IMR-90 (cell line): ENCODE data around the gene GOLGA3. TPM values are rescaled to one million over a fixed set of nuclear protein-coding genes. Genes with fewer than 3 reads are reported as not detected.

Source experiments
- ATAC-seq: fragments of 200-7000 bp; cut with Tn5 transposase; 2 replicates; pipeline ENCODE4 v1.9.1; 2020; ENCODE audit warnings: low read depth, mild to moderate bottlenecking, moderate library complexity
- BruUV-seq: library from RNA; stranded (reverse); fragments of 400-500 nt; replicated peaks from 2 replicates; lab custom pipeline; 2021; lab: Mats Ljungman, UMichigan
- CTCF ChIA-PET: fragments of 300-600 bp; formaldehyde crosslinking; extraction: SDS; loops from one replicate; lab custom pipeline; 2021; ENCODE audit warnings: antibody characterized with exemption; lab: Yijun Ruan, JAX
- POLR2A ChIA-PET: fragments of 300-600 bp; sonication (Branson Sonifier 250); formaldehyde crosslinking; loops from one replicate; lab custom pipeline; 2022; ENCODE audit warnings: antibody characterized with exemption; ENCODE audit not compliant: unreplicated experiment; lab: Charles Lee
- DNase-seq: peaks from one replicate; pipeline ENCODE4 v3.0.0; 2013
- H2AFZ ChIP-seq: replicated peaks from 2 replicates; pipeline ENCODE3; 2013; ENCODE audit warnings: low read length, mild to moderate bottlenecking; ENCODE audit not compliant: poor library complexity
- H2AK5ac ChIP-seq: 2 replicates; pipeline ENCODE4 v1.6.1; 2013; ENCODE audit warnings: low read depth, low read length, inconsistent platforms
- H2AK9ac ChIP-seq: replicated peaks from 2 replicates; pipeline ENCODE3; 2013; ENCODE audit warnings: mild to moderate bottlenecking, low read depth, low read length, moderate library complexity; ENCODE audit not compliant: poor library complexity
- H2BK120ac ChIP-seq: 2 replicates; pipeline ENCODE4 v1.6.1; 2013; ENCODE audit warnings: low read depth, low read length, inconsistent platforms
- H2BK15ac ChIP-seq: 3 replicates; pipeline ENCODE4 v1.6.1; 2013; ENCODE audit warnings: low read depth, low read length, inconsistent platforms
- H2BK20ac ChIP-seq: 2 replicates; pipeline ENCODE4 v1.6.1; 2013; ENCODE audit warnings: low read depth, mild to moderate bottlenecking, inconsistent platforms, low read length, moderate library complexity
- H2BK5ac ChIP-seq: 2 replicates; pipeline ENCODE4 v1.6.1; 2013; ENCODE audit warnings: mild to moderate bottlenecking, low read depth, low read length, inconsistent platforms; ENCODE audit not compliant: poor library complexity, severe bottlenecking
- H3K14ac ChIP-seq: replicated peaks from 2 replicates; pipeline ENCODE4 v1.6.1; 2013; ENCODE audit warnings: low read depth, low read length, inconsistent platforms
- H3K18ac ChIP-seq: 2 replicates; pipeline ENCODE4 v1.6.1; 2013; ENCODE audit warnings: low read depth, low read length, control low read depth
- H3K23ac ChIP-seq: 2 replicates; pipeline ENCODE4 v1.6.1; 2013; ENCODE audit warnings: low read depth, low read length, inconsistent platforms
- H3K27ac ChIP-seq: 2 replicates; pipeline ENCODE4 v1.5.1; 2013; ENCODE audit warnings: mild to moderate bottlenecking, control low read depth, low read length; ENCODE audit not compliant: insufficient read depth
- H3K27me3 ChIP-seq: 2 replicates; pipeline ENCODE4 v1.6.1; 2013; ENCODE audit warnings: low read length; ENCODE audit not compliant: control insufficient read depth, insufficient read depth
- H3K36me3 ChIP-seq: 2 replicates; pipeline ENCODE4 v1.6.1; 2013; ENCODE audit warnings: low read length, mixed read lengths; ENCODE audit not compliant: control insufficient read depth, insufficient read depth
- H3K4ac ChIP-seq: 2 replicates; pipeline ENCODE4 v1.6.1; 2013; ENCODE audit warnings: low read depth, low read length, inconsistent platforms
- H3K4me1 ChIP-seq: 2 replicates; pipeline ENCODE4 v1.6.1; 2013; ENCODE audit warnings: low read length, mixed read lengths; ENCODE audit not compliant: control insufficient read depth, insufficient read depth
- H3K4me2 ChIP-seq: 2 replicates; pipeline ENCODE4 v1.6.1; 2013; ENCODE audit warnings: low read depth, mild to moderate bottlenecking, control low read depth, low read length, moderate library complexity
- H3K4me3 ChIP-seq: 2 replicates; pipeline ENCODE4 v1.5.1; 2013; ENCODE audit warnings: low read depth, mild to moderate bottlenecking, control low read depth, low read length, moderate library complexity; ENCODE audit not compliant: insufficient read depth
- H3K56ac ChIP-seq: 2 replicates; pipeline ENCODE4 v1.6.1; 2013; ENCODE audit warnings: low read length, inconsistent platforms; ENCODE audit not compliant: insufficient read depth; ENCODE audit errors: extremely low read depth
- H3K79me1 ChIP-seq, 2 experiments: 2 replicates each; pipeline ENCODE4 v1.6.1; 2013; ENCODE audit warnings: low read length in 2 of 2, inconsistent platforms in 1 of 2, low read depth in 1 of 2
- H3K9ac ChIP-seq: 2 replicates; pipeline ENCODE4 v1.6.1; 2013; ENCODE audit warnings: low read depth, low read length, control low read depth
- H3K9me1 ChIP-seq: 2 replicates; pipeline ENCODE4 v1.6.1; 2013; ENCODE audit warnings: low read length, inconsistent platforms; ENCODE audit not compliant: insufficient read depth
- H3K9me3 ChIP-seq: 2 replicates; pipeline ENCODE4 v1.6.1; 2013; ENCODE audit warnings: low read length; ENCODE audit not compliant: control insufficient read depth, insufficient read depth
- H4K20me1 ChIP-seq: 2 replicates; pipeline ENCODE4 v1.6.1; 2013; ENCODE audit warnings: low read length, inconsistent platforms; ENCODE audit not compliant: insufficient read depth
- H4K5ac ChIP-seq: 2 replicates; pipeline ENCODE4 v1.6.1; 2013; ENCODE audit warnings: mild to moderate bottlenecking, low read depth, low read length, control low read depth
- H4K8ac ChIP-seq, 2 experiments: 2 replicates each; pipeline ENCODE4 v1.6.1; 2013; ENCODE audit warnings: low read depth in 2 of 2, low read length in 2 of 2, control low read depth in 1 of 2, inconsistent platforms in 1 of 2
- H4K91ac ChIP-seq: 2 replicates; pipeline ENCODE4 v1.6.1; 2013; ENCODE audit warnings: low read depth, low read length, inconsistent platforms; ENCODE audit not compliant: insufficient read depth
- FOS ChIP-seq: fragments of 150-350 bp; IDR thresholded peaks from 2 replicates; pipeline ENCODE4 v1.6.1; 2016; ENCODE audit warnings: low read depth, low read length
- MAFK ChIP-seq: IDR thresholded peaks from 2 replicates; pipeline ENCODE4 v1.6.1; 2012; ENCODE audit warnings: low read depth, low read length, improper control_type of control experiment
- NFE2L2 ChIP-seq: fragments of 150-350 bp; IDR thresholded peaks from 2 replicates; pipeline ENCODE4 v1.6.1; 2016; ENCODE audit warnings: low read depth, mild to moderate bottlenecking, low read length
- POLR2A ChIP-seq: IDR thresholded peaks from 2 replicates; pipeline ENCODE4 v1.6.1; 2012; ENCODE audit warnings: mild to moderate bottlenecking, low read depth, low read length
- RAD21 ChIP-seq: IDR thresholded peaks from 2 replicates; pipeline ENCODE4 v1.6.1; 2012; ENCODE audit warnings: low read length, improper control_type of control experiment
- SMC3 ChIP-seq: fragments of 150-350 bp; IDR thresholded peaks from 2 replicates; pipeline ENCODE4 v1.6.1; 2016; ENCODE audit warnings: low read depth, mild to moderate bottlenecking, antibody characterized with exemption, low read length, moderate library complexity
- WGBS, 2 experiments: methylation state at CpG; one replicate each; pipeline versions ENCODE4 v1.1.5 to v1.1.7; 2013; ENCODE audit warnings: missing lambda C conversion rate in 2 of 2; ENCODE audit not compliant: insufficient read length in 1 of 2; ENCODE audit errors: extremely low coverage in 2 of 2; 5-methylcytosine and 5-hydroxymethylcytosine counted together
- dilution Hi-C: fragments of 300-500 bp; cut with HindIII; formaldehyde crosslinking; loops from one replicate; pipeline ENCODE4 v1.14.3; 2018; ENCODE audit warnings: low sequenced_read_pairs; ENCODE audit not compliant: unreplicated experiment
- in situ Hi-C: fragments of 300-500 bp; cut with MboI; formaldehyde crosslinking; loops from 3 replicates; pipeline ENCODE4 v1.14.3; 2019; ENCODE audit warnings: low sequenced_read_pairs, inconsistent platforms, mixed read lengths
- intact Hi-C: fragments of 100-400 bp; cut with micrococcal nuclease; formaldehyde crosslinking; loops from 2 replicates; pipeline ENCODE4 v1.10.0; 2022
- polyA plus RNA-seq, 3 experiments: library from polyadenylated mRNA; depleted of rRNA; stranded (reverse); fragments of >200 nt; gene quantifications; 2 replicates each; pipeline ENCODE4 v1.2.3, GENCODE V29; 2012; ENCODE audit warnings: low replicate concordance in 1 of 3
- total RNA-seq: library from RNA; depleted of rRNA; stranded (reverse); fragments of >200 nt; gene quantifications from 2 replicates; pipeline ENCODE4 v1.2.3, GENCODE V29; 2012
- TF ChIP-seq, protein P1 (sequence below): fragments of 150-350 bp; IDR thresholded peaks from 2 replicates; pipeline ENCODE4 v1.6.1; 2016; ENCODE audit warnings: low read depth, mild to moderate bottlenecking, low read length, moderate library complexity, borderline replicate concordance
- TF ChIP-seq, protein P2 (sequence below): conservative IDR thresholded peaks from 2 replicates; pipeline ENCODE4 v1.5.1; 2012; ENCODE audit warnings: mild to moderate bottlenecking, low read depth, low read length, improper control_type of control experiment

Gene GOLGA3
- total and polyA plus RNA-seq, 2 of the 4 experiments (the other 2 are of a cell fraction): 39.6 to 99.8 TPM

DNA sequence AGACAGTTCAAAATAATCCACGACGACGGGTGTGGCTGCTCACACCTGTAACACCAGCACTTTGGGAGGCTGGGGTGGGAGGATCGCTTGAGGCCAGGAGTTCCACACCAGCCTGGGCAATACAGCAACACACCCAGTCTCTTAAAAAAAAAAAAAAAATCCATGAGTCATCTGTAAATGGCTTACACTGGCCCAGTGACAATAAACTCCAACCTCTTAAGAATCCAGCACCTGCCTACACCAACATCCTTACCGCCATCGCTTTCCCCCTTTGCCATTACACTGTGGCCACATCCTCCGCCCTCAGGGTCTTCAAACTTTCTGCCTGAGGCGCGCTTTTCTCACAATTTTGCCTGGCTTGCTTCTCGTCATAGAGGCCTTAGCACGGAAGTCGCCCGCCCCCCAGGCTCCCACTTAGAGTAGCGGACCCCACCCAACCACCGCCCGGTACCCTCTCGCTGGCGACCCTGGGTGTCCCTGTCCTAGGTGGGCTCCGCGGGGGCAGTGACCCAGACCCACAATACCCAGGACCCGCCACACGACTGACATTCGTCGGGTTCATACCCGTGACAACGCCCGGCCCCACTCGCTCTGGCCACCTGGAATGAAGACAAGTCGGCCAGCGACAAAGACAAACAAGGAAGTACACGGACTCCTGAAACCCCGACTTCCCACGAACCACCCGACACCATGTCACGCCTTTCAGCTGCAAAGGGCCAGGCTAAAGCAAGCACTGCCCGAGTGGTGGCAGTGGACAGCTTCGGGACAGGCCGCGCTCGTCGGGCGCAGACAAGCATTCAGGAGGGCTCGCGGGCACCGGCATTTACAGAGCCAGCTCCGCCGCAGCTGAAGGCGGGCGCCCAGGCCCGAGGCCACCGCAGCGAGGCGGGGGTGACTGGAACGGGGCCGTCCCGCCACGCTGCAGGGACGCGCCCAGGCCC is 636 bp downstream of the GOLGA3 start (continued):
- TF ChIP-seq, protein P1, sequence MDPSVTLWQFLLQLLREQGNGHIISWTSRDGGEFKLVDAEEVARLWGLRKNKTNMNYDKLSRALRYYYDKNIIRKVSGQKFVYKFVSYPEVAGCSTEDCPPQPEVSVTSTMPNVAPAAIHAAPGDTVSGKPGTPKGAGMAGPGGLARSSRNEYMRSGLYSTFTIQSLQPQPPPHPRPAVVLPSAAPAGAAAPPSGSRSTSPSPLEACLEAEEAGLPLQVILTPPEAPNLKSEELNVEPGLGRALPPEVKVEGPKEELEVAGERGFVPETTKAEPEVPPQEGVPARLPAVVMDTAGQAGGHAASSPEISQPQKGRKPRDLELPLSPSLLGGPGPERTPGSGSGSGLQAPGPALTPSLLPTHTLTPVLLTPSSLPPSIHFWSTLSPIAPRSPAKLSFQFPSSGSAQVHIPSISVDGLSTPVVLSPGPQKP: no peak

DNA sequence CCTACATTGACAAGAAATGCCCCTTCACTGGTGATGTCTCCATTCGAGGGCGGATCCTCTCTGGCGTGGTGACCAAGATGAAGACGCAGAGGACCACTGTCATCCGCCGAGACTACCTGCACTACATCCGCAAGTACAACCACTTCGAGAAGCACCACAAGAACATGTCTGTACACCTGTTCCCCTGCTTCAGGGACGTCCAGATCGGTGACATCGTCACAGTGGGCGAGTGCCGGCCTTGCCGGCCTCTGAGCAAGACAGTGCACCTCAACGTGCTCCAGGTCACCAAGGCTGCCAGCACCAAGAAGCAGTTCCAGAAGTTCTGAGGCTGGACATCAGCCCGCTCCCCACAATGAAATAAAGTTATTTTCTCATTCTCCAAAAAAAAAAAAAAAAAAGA is 2.8 kb downstream of the GOLGA3 start:
- in situ Hi-C loops (no loop called here), dilution Hi-C loops (no loop called here), intact Hi-C loops (no loop called here)
- WGBS, 2 experiments: 98% methylated on average over 10 of the region's 16 CpGs; no CpG with 5 or more reads in 1 of the 2 experiments
- no peak for TF ChIP-seq RAD21
- TF ChIP-seq POLR2A: no peak
- TF ChIP-seq FOS: no peak
- TF ChIP-seq, protein P1: no peak
- TF ChIP-seq, protein P2, sequence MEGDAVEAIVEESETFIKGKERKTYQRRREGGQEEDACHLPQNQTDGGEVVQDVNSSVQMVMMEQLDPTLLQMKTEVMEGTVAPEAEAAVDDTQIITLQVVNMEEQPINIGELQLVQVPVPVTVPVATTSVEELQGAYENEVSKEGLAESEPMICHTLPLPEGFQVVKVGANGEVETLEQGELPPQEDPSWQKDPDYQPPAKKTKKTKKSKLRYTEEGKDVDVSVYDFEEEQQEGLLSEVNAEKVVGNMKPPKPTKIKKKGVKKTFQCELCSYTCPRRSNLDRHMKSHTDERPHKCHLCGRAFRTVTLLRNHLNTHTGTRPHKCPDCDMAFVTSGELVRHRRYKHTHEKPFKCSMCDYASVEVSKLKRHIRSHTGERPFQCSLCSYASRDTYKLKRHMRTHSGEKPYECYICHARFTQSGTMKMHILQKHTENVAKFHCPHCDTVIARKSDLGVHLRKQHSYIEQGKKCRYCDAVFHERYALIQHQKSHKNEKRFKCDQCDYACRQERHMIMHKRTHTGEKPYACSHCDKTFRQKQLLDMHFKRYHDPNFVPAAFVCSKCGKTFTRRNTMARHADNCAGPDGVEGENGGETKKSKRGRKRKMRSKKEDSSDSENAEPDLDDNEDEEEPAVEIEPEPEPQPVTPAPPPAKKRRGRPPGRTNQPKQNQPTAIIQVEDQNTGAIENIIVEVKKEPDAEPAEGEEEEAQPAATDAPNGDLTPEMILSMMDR: no peak
- TF ChIP-seq MAFK: no peak
- no peak for TF ChIP-seq NFE2L2
- no peak for TF ChIP-seq SMC3
- Histone ChIP-seq H4K5ac (no peak overlapping the region), H2BK5ac (no peak overlapping the region), H3K9ac (no peak overlapping the region), H3K79me1 (peaks cover 0 to 69% of the 10 kb centered on the region in 2 experiments), H3K27ac (no peak overlapping the region), H3K23ac (no peak overlapping the region), H4K91ac (no peak overlapping the region), H3K14ac (no peak overlapping the region), H2AK9ac (no peak overlapping the region), H3K9me3 (no peaks in the 10 kb centered on the region), H3K27me3 (no peaks in the 10 kb centered on the region), H4K8ac (no peak overlapping the region), H2BK15ac (no peak overlapping the region), H2AK5ac (no peak overlapping the region), H2BK120ac (no peak overlapping the region), H4K20me1 (peaks cover 67% of the 10 kb centered on the region), H3K18ac (no peak overlapping the region), H2BK20ac (no peak overlapping the region), H2AFZ (no peak overlapping the region), H3K4me2 (no peak overlapping the region), H3K4me1 (peaks cover 4% of the 10 kb centered on the region; the same call in 1 of the 2 replicates), H3K4me3 (no peak overlapping the region), H3K56ac (no peak overlapping the region), H3K36me3 (peaks cover 42% of the 10 kb centered on the region), H3K9me1 (peaks cover 27% of the 10 kb centered on the region), H3K4ac (no peak overlapping the region)
- DNase-seq (no peak), ATAC-seq (no peak)
- BruUV-seq: no TSS peak
- POLR2A ChIA-PET: no interaction called here
- CTCF ChIA-PET: no interaction called here
